Pancreas (tissue), 10 donors: ENCODE measurements around the gene BMPR1A. TPM values are rescaled to one million over a fixed set of nuclear protein-coding genes. Genes with fewer than 3 reads are reported as not detected.

Experiments
- ATAC-seq, 4 donors: fragments of 200-7000 bp; cut with Tn5 transposase; one replicate each; pipeline versions ENCODE4 v1.8.0 to v1.9.1; 2020; ENCODE audit warnings: mild to moderate bottlenecking in 4 of 4, moderate library complexity in 4 of 4
- DNase-seq, 6 donors: peaks; one replicate each; pipeline ENCODE4 v3.0.0-alpha.2; 2020
- FAIRE-seq: peaks from 2 replicates; lab custom pipeline; 2012; peaks lifted over from hg19 to GRCh38; lab: Jason Lieb, UNC
- H3K27ac ChIP-seq, 4 donors: fragments of 200-600 bp; sonication (generic); 1 replicate in 3 of 4; 2 replicates in 1 of 4; pipeline versions ENCODE4 v1.5.0 to v1.8.0; 2020
- H3K27me3 ChIP-seq, 4 donors: fragments of 200-600 bp; one replicate each; pipeline ENCODE4 v1.8.0; 2021
- H3K36me3 ChIP-seq, 3 donors: fragments of 200-600 bp; sonication (generic) in 1 of 3; one replicate each; pipeline versions ENCODE4 v1.5.0 to v1.8.0; 2020 to 2021
- H3K4me1 ChIP-seq, 3 donors: fragments of 200-600 bp; one replicate each; pipeline ENCODE4 v1.8.0; 2021
- H3K4me3 ChIP-seq, 4 donors: fragments of 200-600 bp; sonication (generic) in 2 of 4; one replicate each; pipeline versions ENCODE4 v1.5.0 to v1.8.0; 2020 to 2021
- H3K9me3 ChIP-seq, 4 donors: fragments of 200-600 bp; one replicate each; pipeline ENCODE4 v1.8.0; 2021
- WGBS, 2 donors: extraction: QIAGEN DNeasy Blood & Tissue Kit; methylation state at CpG; one replicate each; pipeline ENCODE4 v1.1.7; 2013; 5-methylcytosine and 5-hydroxymethylcytosine counted together
- intact Hi-C, 3 donors: fragments of 100-400 bp; cut with DNase I; formaldehyde crosslinking; loops; one replicate each; pipeline versions ENCODE4 v1.11.1 to v1.14.2; 2022
- polyA plus RNA-seq, 2 donors: library from polyadenylated mRNA; stranded (reverse); fragments of 200-250 nt; gene quantifications; one replicate each; pipeline ENCODE4 v1.2.3, GENCODE V29; 2013
- total RNA-seq, 6 donors: library from RNA; stranded (reverse); fragmentation: NEBNext Ultra II Directional in 4 of 6; extraction: Animal tissue kit (Norgen Biotek cat#: 25700) in 4 of 6; gene quantifications; one replicate each; pipeline versions ENCODE4 v1.2.1 to v1.2.4, GENCODE V29; 2021 to 2023
- TF ChIP-seq, protein P1 (sequence below), 4 donors: fragments of 200-600 bp; sonication (generic) in 3 of 4; IDR thresholded peaks; one replicate each; pipeline versions ENCODE4 v1.5.0 to v1.8.0; 2021; ENCODE audit warnings: antibody characterized with exemption in 4 of 4
- donor health status: healthy with polysubstance abuse.
- donor health status: DM: no; HTN: no; CAD: no; lungs with moderate emphysema.
- donor health status: DM: no; HTN: no; CAD: no.
- donor health status: control.
- donor health status: control.
- donor health status: Bipolar disorder and iron deficiency.
- donor health status: DM: yes; HTN: yes; CAD: no.
- donor health status: DM: no; HTN: no; CAD: no.
- donor health status: DM: no; HTN: no; CAD: no.
- donor health status: DM: yes; HTN: yes; CAD: no.

The BMPR1A gene
- total and polyA plus RNA-seq, 8 donors: 3.5 to 22.3 (median 11.1) TPM

DNA sequence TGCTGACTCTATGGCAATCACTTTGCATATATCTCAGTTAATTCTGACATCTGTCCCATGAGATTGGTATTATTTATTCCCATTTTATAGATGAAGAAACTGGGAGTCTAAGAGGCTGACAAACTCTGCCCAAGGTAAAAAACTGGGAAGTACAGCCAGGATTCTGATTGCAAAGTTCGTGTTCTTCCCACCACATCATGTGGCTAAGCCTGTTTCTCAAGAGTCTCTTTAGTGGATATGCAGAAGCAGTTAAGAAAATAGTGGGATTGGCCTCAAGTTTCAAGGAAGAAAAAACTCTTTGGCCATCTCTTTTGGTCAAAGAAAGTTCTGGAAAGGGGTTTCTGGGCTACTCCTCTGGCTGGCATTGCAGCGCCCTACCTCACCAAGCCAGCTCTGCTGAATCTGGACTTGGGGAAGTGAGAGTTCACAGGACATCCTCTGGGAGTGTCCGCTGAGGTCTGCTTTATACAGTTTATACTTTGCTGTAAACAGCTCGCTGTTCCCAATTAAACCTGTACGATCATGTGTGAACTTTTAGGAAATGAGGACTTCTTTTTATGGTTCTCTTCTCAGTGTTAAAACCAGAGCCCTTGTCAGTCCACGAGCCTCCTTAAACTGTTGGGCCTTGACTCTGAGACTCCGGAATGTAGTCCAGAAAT is 12.2 kb upstream of the BMPR1A start:
- H3K4me1 ChIP-seq: no peaks in the 10 kb centered on the region
- ATAC-seq: no peak
- WGBS, 2 donors: 81 to 84% methylated on average over 7 of the region's 7 CpGs

DNA sequence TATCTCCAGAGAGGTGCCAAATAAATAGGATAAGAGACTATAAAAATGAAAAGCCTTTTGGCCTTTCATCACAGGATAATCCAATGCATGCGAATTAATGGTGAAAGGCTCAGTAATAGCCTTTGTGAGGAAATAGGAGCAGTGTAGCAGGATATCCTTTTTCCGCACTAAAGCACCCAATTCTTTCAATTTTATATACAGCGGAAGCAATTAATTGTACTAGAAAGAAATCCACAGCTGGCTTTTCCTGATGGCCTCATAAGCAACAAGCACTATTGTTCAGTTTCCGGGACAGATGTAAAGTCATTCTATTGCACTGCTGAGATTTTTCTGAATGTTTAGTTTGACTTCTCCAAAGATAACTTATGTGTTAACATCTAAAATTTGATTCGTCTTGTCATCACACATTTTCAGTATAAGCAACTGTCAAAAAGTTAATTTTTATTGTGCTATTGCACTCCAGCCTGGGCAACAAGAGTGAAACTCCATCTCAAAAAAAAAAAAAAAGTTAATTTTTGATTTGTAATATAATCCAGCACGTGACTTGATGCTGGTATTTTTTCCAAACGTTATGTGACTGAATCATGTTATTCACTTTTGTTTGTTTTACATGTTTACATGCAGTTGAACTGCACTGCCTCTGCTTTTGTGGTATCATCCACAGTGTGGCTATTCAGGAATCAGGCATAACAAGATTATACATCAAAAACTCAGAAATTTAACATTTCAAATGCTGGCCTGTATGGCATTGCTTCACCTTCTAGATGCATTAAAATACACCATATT is 8.4 kb upstream of the BMPR1A start:
- Histone ChIP-seq H3K4me3 (no peak overlapping the region), H3K27ac (no peak overlapping the region), H3K27me3 (no peaks in the 10 kb centered on the region), H3K4me1 (no peaks in the 10 kb centered on the region), H3K9me3 (no peaks in the 10 kb centered on the region), H3K36me3 (no peaks in the 10 kb centered on the region)
- no peak for ATAC-seq
- FAIRE-seq: no peak
- WGBS, 2 donors: 53 to 58% methylated on average over 7 of the region's 7 CpGs
- intact Hi-C loops: no loop called here
- DNase-seq: no peak
- TF ChIP-seq, protein P1, sequence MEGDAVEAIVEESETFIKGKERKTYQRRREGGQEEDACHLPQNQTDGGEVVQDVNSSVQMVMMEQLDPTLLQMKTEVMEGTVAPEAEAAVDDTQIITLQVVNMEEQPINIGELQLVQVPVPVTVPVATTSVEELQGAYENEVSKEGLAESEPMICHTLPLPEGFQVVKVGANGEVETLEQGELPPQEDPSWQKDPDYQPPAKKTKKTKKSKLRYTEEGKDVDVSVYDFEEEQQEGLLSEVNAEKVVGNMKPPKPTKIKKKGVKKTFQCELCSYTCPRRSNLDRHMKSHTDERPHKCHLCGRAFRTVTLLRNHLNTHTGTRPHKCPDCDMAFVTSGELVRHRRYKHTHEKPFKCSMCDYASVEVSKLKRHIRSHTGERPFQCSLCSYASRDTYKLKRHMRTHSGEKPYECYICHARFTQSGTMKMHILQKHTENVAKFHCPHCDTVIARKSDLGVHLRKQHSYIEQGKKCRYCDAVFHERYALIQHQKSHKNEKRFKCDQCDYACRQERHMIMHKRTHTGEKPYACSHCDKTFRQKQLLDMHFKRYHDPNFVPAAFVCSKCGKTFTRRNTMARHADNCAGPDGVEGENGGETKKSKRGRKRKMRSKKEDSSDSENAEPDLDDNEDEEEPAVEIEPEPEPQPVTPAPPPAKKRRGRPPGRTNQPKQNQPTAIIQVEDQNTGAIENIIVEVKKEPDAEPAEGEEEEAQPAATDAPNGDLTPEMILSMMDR (IDR thresholded peaks at IDR 0.05): no peak

More for the DNA sequence above, 12.2 kb upstream of the BMPR1A start:
- TF ChIP-seq, protein P1 (IDR thresholded peaks at IDR 0.05): no peak
- Histone ChIP-seq H3K27me3 (no peaks in the 10 kb centered on the region), H3K9me3 (no peaks in the 10 kb centered on the region), H3K4me3 (no peak overlapping the region), H3K36me3 (no peaks in the 10 kb centered on the region), H3K27ac (no peak overlapping the region)
- intact Hi-C loops: no loop called here
- FAIRE-seq (no peak), DNase-seq (no peak)

DNA sequence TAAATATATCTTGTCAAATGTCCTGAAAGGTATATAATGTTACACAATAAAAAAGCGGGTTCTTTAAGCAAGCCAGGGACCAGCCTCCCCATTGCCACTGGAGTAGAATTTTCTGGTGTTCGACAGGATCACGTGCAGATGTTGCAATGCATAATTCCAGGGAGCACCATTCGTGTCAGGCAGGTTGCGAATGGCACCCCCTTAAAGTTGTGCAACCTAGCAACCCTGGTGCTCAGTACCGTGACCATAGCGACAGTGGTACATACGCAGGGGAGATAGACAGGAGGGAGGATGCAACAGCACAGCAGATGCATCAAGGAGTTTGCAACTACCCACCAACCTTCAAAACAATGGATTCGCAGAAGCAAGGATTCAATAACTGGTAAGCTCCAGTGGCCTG is 6.6 kb upstream of the BMPR1A start:
- no peak for FAIRE-seq
- WGBS, 2 donors: 90 to 94% methylated on average over 9 of the region's 9 CpGs
- no peak overlapping the region for H3K27ac ChIP-seq
- H3K4me3 ChIP-seq: no peak overlapping the region
- peaks cover 0 to under 1% (median 0%) of the 10 kb centered on the region in 3 donors for H3K4me1 ChIP-seq
- intact Hi-C loops: no loop called here
- no peaks in the 10 kb centered on the region for H3K36me3 ChIP-seq
- no peak for DNase-seq
- TF ChIP-seq, protein P1 (IDR thresholded peaks at IDR 0.05): no peak
- H3K9me3 ChIP-seq: no peaks in the 10 kb centered on the region
- H3K27me3 ChIP-seq: no peaks in the 10 kb centered on the region
- no peak for ATAC-seq

DNA sequence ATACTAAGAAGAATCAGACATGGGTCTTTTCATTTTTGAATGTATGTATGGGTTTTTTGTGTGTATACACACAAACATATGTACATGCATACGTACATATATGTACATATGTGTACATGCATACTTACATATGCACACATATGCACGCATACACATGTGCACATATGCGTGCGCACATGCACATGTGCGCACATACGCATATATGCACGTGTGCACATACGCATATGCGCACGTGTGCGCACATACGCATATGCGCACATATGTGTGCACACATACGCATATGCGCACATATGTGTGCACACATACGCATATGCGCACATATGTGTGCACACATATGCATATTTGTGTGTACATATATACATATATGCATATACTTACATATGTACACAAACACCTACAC is 4.9 kb upstream of the BMPR1A start:
- intact Hi-C loops: no loop called here
- H3K36me3 ChIP-seq: no peaks in the 10 kb centered on the region
- FAIRE-seq (no peak), ATAC-seq (no peak), DNase-seq (no peak)
- H3K4me3 ChIP-seq: no peak overlapping the region
- peaks cover 0 to 7% (median 5%) of the 10 kb centered on the region in 3 donors for H3K4me1 ChIP-seq
- no peak overlapping the region for H3K27ac ChIP-seq
- TF ChIP-seq, protein P1 (IDR thresholded peaks at IDR 0.05): no peak
- 91 to 98% methylated on average over 17 of the region's 17 CpGs for WGBS, 2 donors
- no peaks in the 10 kb centered on the region for H3K27me3 ChIP-seq
- no peaks in the 10 kb centered on the region for H3K9me3 ChIP-seq

DNA sequence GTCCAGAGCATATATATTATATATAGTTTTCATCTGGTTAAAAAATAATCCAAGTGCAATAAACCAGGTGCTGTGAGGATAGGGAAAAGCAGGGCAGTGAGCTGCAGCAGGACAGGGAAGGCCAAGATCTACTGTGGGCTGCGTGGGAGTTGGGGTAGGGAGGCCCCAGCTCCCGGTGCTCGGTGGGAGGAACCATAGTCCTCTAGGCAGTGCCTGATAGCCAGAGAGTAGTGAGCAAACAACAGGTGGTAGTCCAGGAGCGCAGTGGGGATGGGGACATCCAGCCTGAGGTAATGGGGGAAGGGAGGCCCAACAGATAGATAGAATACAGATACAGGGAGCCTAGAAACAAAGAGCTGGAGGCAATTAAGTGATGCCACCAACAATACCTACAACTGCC is 4.1 kb upstream of the BMPR1A start:
- Histone ChIP-seq H3K27ac (no peak overlapping the region), H3K36me3 (no peaks in the 10 kb centered on the region), H3K4me1 (peaks cover 0 to 7% (median 5%) of the 10 kb centered on the region in 3 donors), H3K9me3 (no peaks in the 10 kb centered on the region), H3K4me3 (no peak overlapping the region), H3K27me3 (no peaks in the 10 kb centered on the region)
- TF ChIP-seq, protein P1 (IDR thresholded peaks at IDR 0.05): no peak
- intact Hi-C loops: no loop called here
- no peak for ATAC-seq
- DNase-seq: no peak
- no peak for FAIRE-seq
- 58 to 73% methylated on average over 4 of the region's 4 CpGs for WGBS, 2 donors
